Activated CD4-positive, alpha-beta T cell treated with anti-CD3 and anti-CD28 coated beads for 36 hours (primary cell): ENCODE results near the gene REXO1. TPM values are rescaled to one million over a fixed set of nuclear protein-coding genes. Genes with fewer than 3 reads are reported as not detected.

Experiments
- ATAC-seq: fragments of 200-7000 bp; cut with Tn5 transposase; one replicate; pipeline ENCODE4 v1.10.0; 2021; ENCODE audit warnings: mild to moderate bottlenecking, moderate library complexity
- CTCF ChIA-PET: fragments of 350-600 bp; sonication (Branson Sonifier 250); formaldehyde crosslinking; loops from one replicate; lab custom pipeline; 2021; ENCODE audit warnings: antibody characterized with exemption; lab: Charles Lee
- POLR2A ChIA-PET: fragments of 350-600 bp; sonication (Branson Sonifier 250); formaldehyde crosslinking; loops from one replicate; lab custom pipeline; 2021; ENCODE audit warnings: antibody characterized with exemption, inconsistent platforms; lab: Charles Lee
- DNase-seq: peaks from one replicate; pipeline ENCODE4 v3.0.0-alpha.2; 2020
- H3K27ac Mint-ChIP-seq: one replicate; pipeline ENCODE4 v1.8.0; 2021; ENCODE audit warnings: mixed read lengths
- H3K27me3 Mint-ChIP-seq: one replicate; pipeline ENCODE4 v1.8.0; 2021; ENCODE audit warnings: mixed read lengths
- H3K36me3 Mint-ChIP-seq: one replicate; pipeline ENCODE4 v1.8.0; 2021; ENCODE audit warnings: low read depth, mixed read lengths
- H3K4me1 Mint-ChIP-seq: one replicate; pipeline ENCODE4 v1.8.0; 2021; ENCODE audit warnings: mixed read lengths
- H3K4me3 Mint-ChIP-seq: one replicate; pipeline ENCODE4 v1.8.0; 2021; ENCODE audit warnings: mild to moderate bottlenecking, moderate library complexity, mixed read lengths
- H3K9me3 Mint-ChIP-seq: one replicate; pipeline ENCODE4 v1.8.0; 2021; ENCODE audit warnings: low read depth, mixed read lengths
- intact Hi-C, 2 experiments: fragments of 100-400 bp; cut with DNase I in 1 of 2; cut with micrococcal nuclease in 1 of 2; formaldehyde crosslinking; loops; one replicate each; pipeline versions ENCODE4 v1.14.2 to v1.15.1; 2022 to 2024; cut with DNase I, micrococcal nuclease
- microRNA-seq: library from miRNA; unstranded; fragments of <30 nt; microRNA quantifications from one replicate; pipeline ENCODE4 v1.2.0, GENCODE V29; 2021; ENCODE audit warnings: borderline replicate concordance
- total RNA-seq, 2 experiments: library from RNA; stranded (reverse); gene quantifications; one replicate each; pipeline ENCODE4 v1.2.3, GENCODE V29; 2021

Gene REXO1
- total RNA-seq, 2 experiments from 2014 or later: 39.3 to 49.8 TPM

DNA sequence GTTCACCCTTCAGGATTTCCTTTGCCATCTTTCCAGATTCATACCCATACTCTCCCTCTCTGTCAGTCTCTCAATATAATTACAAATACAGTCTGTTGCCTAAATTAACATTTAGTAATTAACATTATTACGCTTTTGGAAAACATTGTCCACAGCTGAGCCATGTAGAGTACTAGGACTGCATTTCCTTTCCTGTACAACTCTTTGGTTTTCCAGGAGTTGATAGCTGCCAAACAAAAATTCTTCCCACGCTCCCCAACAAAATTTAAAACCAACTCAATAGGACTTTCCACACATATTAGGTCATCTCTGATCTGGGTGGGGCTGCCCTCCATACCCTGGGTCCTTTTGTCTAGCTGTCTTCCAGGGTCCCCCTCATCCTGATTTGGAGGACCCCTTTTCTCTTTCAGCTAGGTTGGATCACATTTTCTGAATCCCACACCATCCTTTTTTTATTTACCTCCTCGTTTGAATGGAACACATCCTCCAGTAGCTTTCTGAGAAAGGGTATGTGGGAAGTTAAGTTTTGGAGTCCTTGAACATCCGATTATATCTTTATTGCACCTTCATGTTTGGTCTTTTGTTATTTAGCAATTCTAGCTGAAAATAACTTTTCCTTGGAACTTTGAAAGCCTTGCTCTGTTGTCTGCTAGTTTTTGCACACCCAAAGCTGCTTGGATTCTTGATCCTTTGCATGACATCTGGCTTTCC is 77.3 kb downstream of the REXO1 start:
- Mint-ChIP-seq H3K4me3 (no peak overlapping the region), H3K36me3 (peaks cover 3% of the 10 kb centered on the region), H3K27ac (no peak overlapping the region), H3K27me3 (peaks cover 51% of the 10 kb centered on the region), H3K9me3 (peaks cover 15% of the 10 kb centered on the region), H3K4me1 (no peaks in the 10 kb centered on the region)
- ChIA-PET CTCF (interaction anchor here (1.0 to 2.9 kb wide), 8 partner anchors 11 to 206 kb away, joined by 3 to 22 read pairs (median 4); no protein-coding TSS in a partner anchor), POLR2A (no interaction called here)
- intact Hi-C loops: no loop called here
- ATAC-seq (no peak), DNase-seq (no peak)

DNA sequence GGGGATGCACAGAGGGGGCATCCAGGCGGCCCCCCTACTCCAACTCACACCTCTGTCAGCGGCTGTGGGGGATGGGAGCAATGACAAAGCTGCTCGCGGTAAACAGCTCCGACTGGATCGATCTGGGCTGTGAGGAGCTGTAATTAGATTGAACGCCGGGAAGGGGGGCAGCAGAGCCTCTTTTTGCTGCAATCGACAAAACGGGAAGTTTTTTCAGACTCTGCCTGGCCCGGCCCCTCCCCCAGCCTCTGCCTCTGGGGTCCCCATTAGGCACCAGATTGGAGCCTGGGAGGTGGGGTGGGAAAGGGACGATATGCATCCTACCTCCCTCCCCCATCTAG is 78.7 kb downstream of the REXO1 start:
- H3K4me1 Mint-ChIP-seq: no peaks in the 10 kb centered on the region
- intact Hi-C loops: loop anchor here (5.0 kb wide), 2 partner anchors 97 to 162 kb away; partner anchors contain the start of gene UQCR11 (in 1 of the 2)
- H3K27ac Mint-ChIP-seq: no peak overlapping the region
- DNase-seq: no peak
- H3K9me3 Mint-ChIP-seq: peaks cover 15% of the 10 kb centered on the region
- H3K36me3 Mint-ChIP-seq: peaks cover 3% of the 10 kb centered on the region
- peaks cover 62% of the 10 kb centered on the region for H3K27me3 Mint-ChIP-seq
- no peak for ATAC-seq
- POLR2A ChIA-PET: no interaction called here
- no peak overlapping the region for H3K4me3 Mint-ChIP-seq
- CTCF ChIA-PET: interaction anchor here (1.0 to 2.9 kb wide), 3 partner anchors 13 to 161 kb away, joined by 3 to 22 read pairs (median 4); no protein-coding TSS in a partner anchor

DNA sequence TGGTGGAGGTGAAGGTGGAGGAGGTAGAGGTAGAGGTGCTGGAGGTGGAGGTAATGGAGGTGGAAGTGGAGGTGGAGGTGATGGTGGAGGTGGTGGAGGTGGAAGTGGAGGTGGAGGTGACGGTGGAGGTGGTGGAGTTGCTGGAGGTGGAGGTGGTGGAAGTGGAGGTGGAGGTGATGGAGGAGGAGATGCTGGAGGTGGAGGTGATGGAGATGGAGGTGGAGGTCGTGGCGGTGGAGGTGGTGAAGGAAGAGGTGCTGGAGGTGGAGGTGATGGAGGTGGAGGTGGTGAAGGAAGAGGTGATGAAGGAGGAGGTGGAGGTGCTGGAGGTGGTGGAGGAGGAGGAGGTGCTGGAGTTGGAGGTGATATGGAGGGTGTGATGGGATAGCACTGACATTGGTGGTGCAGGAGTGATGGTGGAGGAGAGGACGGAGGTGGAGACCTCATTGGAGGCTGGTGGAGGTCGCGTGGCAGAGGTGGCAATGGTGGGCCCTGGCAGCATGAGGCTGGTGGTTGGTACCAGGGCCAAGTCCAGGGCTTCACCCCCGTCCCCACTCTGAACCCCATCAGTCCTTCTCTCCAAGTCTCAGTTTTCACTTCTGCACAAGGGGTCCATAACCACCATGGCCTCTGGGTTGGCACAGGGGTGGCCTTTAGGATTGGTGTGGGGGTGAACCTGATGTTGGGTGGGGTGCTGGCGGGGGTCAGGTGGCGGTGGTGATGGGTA is 79.2 kb downstream of the REXO1 start:
- ATAC-seq (no peak), DNase-seq (no peak)
- Mint-ChIP-seq H3K27ac (no peak overlapping the region), H3K36me3 (peaks cover 3% of the 10 kb centered on the region), H3K4me3 (no peak overlapping the region), H3K4me1 (no peaks in the 10 kb centered on the region), H3K9me3 (peaks cover 15% of the 10 kb centered on the region), H3K27me3 (peaks cover 64% of the 10 kb centered on the region)
- CTCF ChIA-PET: interaction anchor here (0.9 to 2.9 kb wide), 5 partner anchors 12 to 161 kb away, joined by 3 to 22 read pairs (median 3); no protein-coding TSS in a partner anchor
- intact Hi-C loops: loop anchor here (5.0 kb wide), 2 partner anchors 97 to 162 kb away; partner anchors contain the start of gene UQCR11 (in 1 of the 2)
- POLR2A ChIA-PET: no interaction called here

DNA sequence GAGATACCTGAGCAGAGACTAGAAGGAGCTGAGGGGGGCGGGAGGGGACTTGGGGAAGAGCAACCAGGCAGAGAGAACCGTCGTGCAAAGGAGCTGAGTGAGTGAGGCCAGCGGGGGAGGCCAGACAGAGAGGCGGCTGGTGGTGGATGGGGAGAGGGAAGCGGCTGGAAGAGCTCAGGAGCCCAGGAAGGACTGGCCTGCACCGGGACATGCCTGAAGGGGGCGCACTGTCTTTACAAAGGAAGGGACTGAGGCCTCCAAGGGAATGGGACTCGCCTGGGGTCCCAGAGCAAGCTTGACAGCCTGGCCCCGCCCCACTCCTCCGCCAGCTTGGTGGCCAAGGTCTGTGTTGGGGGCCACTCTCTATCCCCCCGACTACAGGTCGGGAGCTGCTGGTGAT is 80.0 kb downstream of the REXO1 start:
- Mint-ChIP-seq H3K4me1 (no peaks in the 10 kb centered on the region), H3K36me3 (peaks cover 3% of the 10 kb centered on the region), H3K27ac (no peak overlapping the region), H3K9me3 (peaks cover 15% of the 10 kb centered on the region), H3K4me3 (no peak overlapping the region), H3K27me3 (peaks cover 64% of the 10 kb centered on the region)
- ATAC-seq (no peak), DNase-seq (peak; percentile 46)
- POLR2A ChIA-PET: no interaction called here
- intact Hi-C loops: loop anchor here (5.0 kb wide), 2 partner anchors 96 to 161 kb away; partner anchors contain the start of gene UQCR11 (in 1 of the 2)
- CTCF ChIA-PET: interaction anchor here (0.5 to 1.1 kb wide), 6 partner anchors 13 to 221 kb away, joined by 3 to 5 read pairs (median 3); no protein-coding TSS in a partner anchor

DNA sequence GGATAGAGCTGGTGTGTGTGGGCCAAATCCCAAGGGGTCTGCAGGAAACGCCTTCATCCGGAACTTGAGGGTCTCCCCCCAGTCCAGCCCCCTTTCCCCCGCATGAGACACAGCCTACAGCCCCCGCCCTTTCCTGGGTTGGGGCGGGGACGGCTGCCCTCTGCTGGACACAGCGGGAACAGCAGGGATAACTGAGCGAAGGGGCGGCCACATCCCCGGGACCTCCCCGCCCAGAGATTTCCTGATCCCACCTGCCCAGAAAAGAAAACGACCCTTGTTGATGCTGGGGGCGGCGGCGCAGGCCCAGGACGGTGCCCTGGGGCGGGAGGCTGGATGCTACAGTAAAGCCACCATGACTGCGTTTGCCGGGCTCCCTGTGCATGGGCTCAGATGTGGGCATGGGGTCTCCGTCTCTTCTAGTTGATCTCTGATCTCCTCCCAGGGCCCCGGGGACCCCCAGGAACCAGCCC is 80.8 kb downstream of the REXO1 start:
- DNase-seq (peak; percentile 74), ATAC-seq (peak; percentile 34)
- H3K36me3 Mint-ChIP-seq: peaks cover 3% of the 10 kb centered on the region
- CTCF ChIA-PET: interaction anchor here (0.6 to 2.5 kb wide), 8 partner anchors 9 to 698 kb away, joined by 3 to 20 read pairs (median 3); no protein-coding TSS in a partner anchor
- intact Hi-C loops: loop anchor here (1.0 to 5.0 kb wide), 6 partner anchors 15 to 221 kb away; partner anchors contain the start of genes ONECUT3 (in 1 of the 2) and UQCR11 (in 1 of the 2)
- no peaks in the 10 kb centered on the region for H3K4me1 Mint-ChIP-seq
- no peak overlapping the region for H3K27ac Mint-ChIP-seq
- peaks cover 63% of the 10 kb centered on the region for H3K27me3 Mint-ChIP-seq
- POLR2A ChIA-PET: no interaction called here
- H3K9me3 Mint-ChIP-seq: peaks cover 15% of the 10 kb centered on the region
- H3K4me3 Mint-ChIP-seq: no peak overlapping the region

DNA sequence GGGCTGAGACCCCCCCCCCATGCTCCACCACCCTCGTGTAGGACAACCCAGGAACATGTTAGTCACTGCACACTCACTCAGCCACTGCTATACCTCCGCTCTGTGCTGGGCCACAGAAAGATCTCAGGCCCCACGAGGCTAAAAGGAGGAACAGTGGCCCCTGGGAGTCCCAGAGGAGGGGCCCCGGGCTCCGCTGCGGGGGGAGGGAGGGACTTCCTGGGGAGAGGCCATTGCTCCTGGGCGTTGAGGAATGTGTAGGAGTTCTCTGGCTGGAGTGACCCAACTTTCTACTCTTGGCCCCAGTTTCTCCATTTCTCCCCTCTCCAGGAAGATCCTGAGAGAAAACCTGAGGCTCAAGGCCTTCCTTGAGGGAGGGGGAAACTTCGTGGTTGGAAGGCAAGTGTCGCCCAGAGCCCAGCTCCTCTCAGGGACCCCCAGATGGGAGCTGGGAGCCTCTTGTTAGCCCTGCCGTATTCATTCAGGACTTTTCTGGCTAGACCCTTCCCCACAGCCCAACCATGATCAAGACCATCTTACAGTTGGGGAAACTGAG is 81.4 kb downstream of the REXO1 start:
- peaks cover 61% of the 10 kb centered on the region for H3K27me3 Mint-ChIP-seq
- peaks cover 15% of the 10 kb centered on the region for H3K9me3 Mint-ChIP-seq
- no peaks in the 10 kb centered on the region for H3K4me1 Mint-ChIP-seq
- CTCF ChIA-PET: interaction anchor here (0.6 to 2.5 kb wide), 6 partner anchors 9 to 697 kb away, joined by 3 to 20 read pairs (median 4); no protein-coding TSS in a partner anchor
- no peak overlapping the region for H3K4me3 Mint-ChIP-seq
- intact Hi-C loops: loop anchor here (1.0 to 5.0 kb wide), 6 partner anchors 14 to 221 kb away; partner anchors contain the start of genes ONECUT3 (in 1 of the 2) and UQCR11 (in 1 of the 2)
- H3K36me3 Mint-ChIP-seq: peaks cover 3% of the 10 kb centered on the region
- POLR2A ChIA-PET: interaction anchor here (1.1 kb wide), 1 partner anchor 498 kb away, joined by 3 read pairs; no protein-coding TSS in a partner anchor
- ATAC-seq (peak; percentile 45), DNase-seq (no peak)
- H3K27ac Mint-ChIP-seq: no peak overlapping the region

DNA sequence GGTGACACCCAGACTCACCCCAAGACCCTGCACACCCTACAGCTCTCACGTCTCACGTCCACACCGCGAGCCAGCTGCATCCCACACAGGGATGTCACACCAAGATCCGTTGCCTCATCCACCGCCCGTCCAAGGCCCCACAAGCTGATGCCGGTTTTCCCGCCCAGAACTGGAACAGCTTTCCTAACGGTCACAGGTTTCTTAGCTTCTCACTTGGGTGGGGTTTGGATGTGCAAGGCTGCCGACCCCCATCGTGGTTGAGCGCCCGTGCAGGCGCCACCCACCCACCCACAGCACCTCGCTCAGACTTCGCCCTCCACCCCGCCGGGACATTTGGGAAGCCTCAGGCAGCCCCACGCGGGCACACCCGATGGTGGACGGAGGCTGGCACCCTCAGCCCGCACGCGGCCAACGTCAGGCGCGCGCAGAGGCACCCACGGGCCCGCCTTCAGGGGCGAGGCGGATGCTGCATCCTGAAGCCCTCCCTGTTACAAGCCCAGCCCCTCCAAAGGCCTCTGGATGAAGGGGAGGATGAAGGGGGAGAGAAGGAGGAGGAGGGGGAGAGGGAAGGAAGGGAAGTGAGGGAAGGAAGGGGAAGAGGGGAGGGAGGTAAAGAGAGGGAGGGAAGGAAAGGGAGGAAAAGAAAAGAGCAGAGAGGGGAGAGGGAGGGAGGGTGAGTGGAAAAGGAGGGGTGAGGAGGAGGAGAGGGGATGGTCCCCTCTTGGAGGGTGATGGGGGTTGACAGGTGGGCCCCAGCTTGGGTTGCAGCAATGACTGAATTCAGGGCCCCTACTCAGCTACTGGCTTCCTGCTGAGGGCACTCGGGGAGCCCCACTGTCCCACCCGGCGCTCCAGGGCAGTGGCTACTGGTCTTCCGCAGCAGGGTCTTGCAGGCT is 82.1 kb downstream of the REXO1 start:
- DNase-seq (no peak), ATAC-seq (no peak)
- peaks cover 10% of the 10 kb centered on the region for H3K9me3 Mint-ChIP-seq
- no peak overlapping the region for H3K27ac Mint-ChIP-seq
- H3K36me3 Mint-ChIP-seq: peaks cover 2% of the 10 kb centered on the region
- H3K4me3 Mint-ChIP-seq: no peak overlapping the region
- no peaks in the 10 kb centered on the region for H3K4me1 Mint-ChIP-seq
- ChIA-PET POLR2A (interaction anchor here (1.1 kb wide), 1 partner anchor 497 kb away, joined by 3 read pairs; no protein-coding TSS in a partner anchor), CTCF (interaction anchor here (1.0 to 2.5 kb wide), 5 partner anchors 10 to 220 kb away, joined by 3 to 20 read pairs (median 4); no protein-coding TSS in a partner anchor)
- H3K27me3 Mint-ChIP-seq: peaks cover 65% of the 10 kb centered on the region
- intact Hi-C loops: loop anchor here (2.0 to 5.0 kb wide), 3 partner anchors 13 to 159 kb away; partner anchors contain the start of genes ONECUT3 (in 1 of the 2) and UQCR11 (in 1 of the 2)

Small RNAs within 50 kb of the gene (microRNA-seq; reads per million reads assigned to microRNA genes)
- 3.2 reads per million for gene MIR1909

Other genes starting within 250 kb of the REXO1 start
- 100 to 1,000 TPM; 152 to 226 TPM for gene UQCR11, start 243.0 kb downstream of the REXO1 start, total RNA-seq
- 100 to 1,000 TPM; 115 to 133 TPM for gene TCF3, start 195.9 kb downstream of the REXO1 start, total RNA-seq
- not detected for gene ONECUT3, start 95.0 kb downstream of the REXO1 start, total RNA-seq
- 1 to 10 TPM; 7.9 to 8.4 TPM for gene ATP8B3, start 36.2 kb downstream of the REXO1 start, total RNA-seq
- gene KLF16, start 15.1 kb upstream of the REXO1 start, total RNA-seq: 10 to 100 TPM; 22.5 to 28.8 TPM
- gene ABHD17A, start 37.0 kb upstream of the REXO1 start, total RNA-seq: 10 to 100 TPM; 84.5 to 88.5 TPM
- 1 to 10 TPM; 5.6 to 6.1 TPM for gene ADAT3, start 56.9 kb upstream of the REXO1 start, total RNA-seq
- 10 to 100 TPM; 20.5 to 25.6 TPM for gene SCAMP4, start 56.9 kb upstream of the REXO1 start, total RNA-seq
- gene CSNK1G2, start 92.7 kb upstream of the REXO1 start, total RNA-seq: 10 to 100 TPM; 56.0 to 78.1 TPM
- gene BTBD2, start 167.2 kb upstream of the REXO1 start, total RNA-seq: 10 to 100 TPM; 46.7 to 61.8 TPM
- 100 to 1,000 TPM; 139 to 155 TPM for gene MKNK2, start 202.8 kb upstream of the REXO1 start, total RNA-seq
- 100 to 1,000 TPM; 148 to 156 TPM for gene MOB3A, start 247.8 kb upstream of the REXO1 start, total RNA-seq
- gene IZUMO4, start 248.4 kb upstream of the REXO1 start, total RNA-seq: 10 to 100 TPM; 15.2 to 16.6 TPM